ENCODE measurements around the gene KRT1. TPM values are rescaled to one million over a fixed set of nuclear protein-coding genes. Genes with fewer than 3 reads are reported as not detected.

KRT1 gene
- total RNA-seq, 1 donor from 2014 or later, result 2.5 TPM

GRCh38 chr12:52659395-52659794 is 20.8 kb downstream of the KRT1 start:
- no peak for ATAC-seq

- no peak for ATAC-seq
Measured at GRCh38 chr12:52658196-52658595, 22.0 kb downstream of the KRT1 start.

GRCh38 chr12:52657250-52657902 is 22.8 kb downstream of the KRT1 start:
- no peak for ATAC-seq

- ATAC-seq, result no peak
Measured at GRCh38 chr12:52656616-52657015, 23.6 kb downstream of the KRT1 start.

- peak; percentile 44 for ATAC-seq
Measured at GRCh38 chr12:52655720-52656124, 24.5 kb downstream of the KRT1 start.

GRCh38 chr12:52655251-52655650 is 25.0 kb downstream of the KRT1 start:
- peak; percentile 37 for ATAC-seq

GRCh38 chr12:52651726-52652261 is 28.4 kb downstream of the KRT1 start, which contains the start of gene KRT2:
Gene KRT2, minus strand, starts transcription at chr12:52652211. Its CDS starts 69 bp downstream, at chr12:52652142.
- no peak for ATAC-seq

GRCh38 chr12:52650520-52651081 is 29.6 kb downstream of the KRT1 start:
- peak; percentile 37 for ATAC-seq

- ATAC-seq, result no peak
Measured at GRCh38 chr12:52649066-52649465, 31.1 kb downstream of the KRT1 start.

- ATAC-seq, result no peak
Measured at GRCh38 chr12:52648012-52648550, 32.1 kb downstream of the KRT1 start.

GRCh38 chr12:52647601-52648000 is 32.6 kb downstream of the KRT1 start:
- no peak for ATAC-seq

GRCh38 chr12:52646613-52647012 is 33.6 kb downstream of the KRT1 start:
- ATAC-seq, result no peak

- no peak for ATAC-seq
Measured at GRCh38 chr12:52645982-52646381, 34.2 kb downstream of the KRT1 start.

- ATAC-seq, result peak; percentile 73
Measured at GRCh38 chr12:52645120-52645761, 35.0 kb downstream of the KRT1 start.

GRCh38 chr12:52644078-52644415 is 36.2 kb downstream of the KRT1 start:
- no peak for ATAC-seq

GRCh38 chr12:52643233-52644077 is 36.8 kb downstream of the KRT1 start:
- no peak for ATAC-seq

GRCh38 chr12:52641468-52641867 is 38.7 kb downstream of the KRT1 start:
- ATAC-seq, result no peak

GRCh38 chr12:52637299-52637698 is 42.9 kb downstream of the KRT1 start:
- ATAC-seq, result no peak

GRCh38 chr12:52636592-52637258 is 43.5 kb downstream of the KRT1 start:
- ATAC-seq, result no peak

- no peak for ATAC-seq
Measured at GRCh38 chr12:52636189-52636588, 44.0 kb downstream of the KRT1 start.

GRCh38 chr12:52634266-52635056 is 45.7 kb downstream of the KRT1 start:
- peak; percentile 71 for ATAC-seq

Data from esophagus mucosa (tissue), 1 donor.